H4 (cell line): ENCODE data around the gene DUSP11. TPM values are rescaled to one million over a fixed set of nuclear protein-coding genes. Genes with fewer than 3 reads are reported as not detected.
"Not testable (repeated sequence)": the region's sequence is repeated elsewhere in the genome, so short reads cannot be mapped to it uniquely, and the experiment has no call there.

Experiments
- DNase-seq: peaks from one replicate; pipeline ENCODE4 v3.0.0-alpha.2; 2015; ENCODE audit warnings: low spot score
- total RNA-seq: library from RNA; depleted of rRNA; stranded (reverse); fragments of >200 nt; shearing (Covaris generic); gene quantifications from 2 replicates; pipeline ENCODE4 v1.2.3, GENCODE V29; 2014; rRNA removed

The DUSP11 gene
- 36.8 and 37.5 TPM in 2 replicates for total RNA-seq

DNA sequence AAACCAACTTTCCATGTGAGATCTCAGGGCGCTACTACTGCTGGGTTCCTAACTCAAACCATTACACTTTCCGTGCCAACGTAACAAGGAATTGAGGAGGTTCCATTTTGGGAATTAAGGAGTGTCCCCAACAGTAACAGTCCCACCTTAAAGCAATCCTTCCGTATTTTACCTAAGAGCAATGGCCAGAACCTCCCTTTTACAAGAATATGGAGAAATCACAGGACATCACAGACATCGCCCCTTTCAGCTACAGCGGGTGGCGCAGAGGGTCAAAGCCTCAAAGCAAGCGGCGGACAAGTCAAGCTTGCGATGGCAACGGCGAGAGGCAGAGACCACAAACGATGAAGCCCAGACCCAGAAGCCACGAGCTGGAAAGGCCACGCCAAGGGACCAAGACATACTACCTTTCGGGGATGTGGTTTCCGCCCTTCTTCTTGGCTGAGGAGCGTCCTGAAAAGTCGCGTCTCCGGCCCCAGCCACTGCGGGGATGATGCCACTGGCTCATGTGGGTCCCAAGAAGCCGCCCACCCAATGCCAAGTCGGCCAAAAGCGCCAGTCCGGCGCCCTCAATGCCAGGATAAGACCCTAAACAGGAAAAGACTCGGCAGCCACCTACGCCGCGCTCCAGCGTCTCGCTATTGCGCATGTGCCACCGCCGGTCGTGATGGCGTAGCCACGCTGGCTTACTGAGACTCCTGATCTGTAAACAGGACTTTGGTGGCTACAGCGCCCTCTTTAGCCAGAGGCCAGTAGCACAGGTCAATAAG is at the start of gene DUSP11:
Gene DUSP11 (minus strand): TSS at position 637 of the 770 bp plus-strand sequence. CDS start 129 bp downstream, at position 508.
- DNase-seq: peak; percentile 90

DNA sequence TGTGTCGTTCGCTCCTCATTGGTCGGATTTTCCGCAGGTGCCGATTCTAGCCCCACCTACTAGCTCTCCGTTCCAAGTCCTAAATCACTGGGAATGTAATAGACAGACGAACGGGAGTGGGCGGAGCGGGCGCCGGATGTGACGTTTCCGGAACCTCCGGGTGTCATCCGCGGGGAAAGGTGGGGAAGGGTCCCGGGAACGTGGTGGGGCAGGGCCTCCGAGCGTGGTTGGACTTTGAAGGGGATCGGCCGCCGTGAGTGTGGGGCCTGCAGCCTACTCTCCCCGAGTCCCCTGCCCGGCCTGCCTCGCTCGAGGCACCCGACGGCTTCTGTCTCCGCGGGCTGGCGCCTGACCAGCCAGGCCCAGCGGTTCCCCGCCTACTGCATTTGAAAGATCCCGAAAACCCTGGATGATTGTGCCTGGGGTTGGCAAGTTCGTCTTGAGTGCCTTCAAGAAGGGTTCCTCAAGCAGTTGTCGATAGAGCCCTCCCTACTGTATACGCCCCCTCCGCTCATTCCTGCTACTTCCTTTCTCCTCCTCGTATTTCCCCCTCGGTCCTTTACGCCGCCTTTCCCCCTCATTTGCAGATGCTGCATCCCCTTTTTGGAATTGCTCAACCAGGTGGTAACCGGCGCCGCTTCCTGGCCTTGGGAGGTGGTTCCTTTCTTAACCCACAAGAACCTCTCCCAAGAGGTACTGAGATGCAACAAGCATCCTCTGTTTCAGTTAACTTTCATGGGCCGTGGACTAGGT is 49.1 kb upstream of the DUSP11 start, which contains the start of gene STAMBP:
Gene STAMBP (plus strand): TSS at position 144 of the 753 bp plus-strand sequence. CDS start 1,896 bp downstream, outside the sequence.
- peak; percentile 95 for DNase-seq

DNA sequence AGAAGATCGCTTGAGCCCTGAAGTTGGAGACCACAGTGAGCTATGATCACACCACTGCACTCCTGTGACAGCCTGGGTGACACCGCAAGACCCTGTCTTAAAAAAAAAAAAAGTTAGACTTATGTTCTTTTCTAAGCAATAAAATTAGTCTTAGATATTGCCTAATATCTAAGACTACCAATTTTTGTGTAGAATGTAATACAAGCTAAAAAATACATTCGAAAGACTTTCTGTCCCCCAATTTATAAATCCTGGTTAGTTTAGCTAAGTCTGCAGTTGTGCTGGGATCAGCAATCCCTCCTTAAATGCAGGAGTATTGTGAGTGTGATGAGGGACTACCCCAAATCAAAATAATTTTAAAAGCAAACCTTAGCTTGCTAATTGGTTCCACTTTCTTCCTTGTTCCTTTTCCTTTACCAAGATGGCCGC is 48.5 kb upstream of the DUSP11 start:
- no peak for DNase-seq

DNA sequence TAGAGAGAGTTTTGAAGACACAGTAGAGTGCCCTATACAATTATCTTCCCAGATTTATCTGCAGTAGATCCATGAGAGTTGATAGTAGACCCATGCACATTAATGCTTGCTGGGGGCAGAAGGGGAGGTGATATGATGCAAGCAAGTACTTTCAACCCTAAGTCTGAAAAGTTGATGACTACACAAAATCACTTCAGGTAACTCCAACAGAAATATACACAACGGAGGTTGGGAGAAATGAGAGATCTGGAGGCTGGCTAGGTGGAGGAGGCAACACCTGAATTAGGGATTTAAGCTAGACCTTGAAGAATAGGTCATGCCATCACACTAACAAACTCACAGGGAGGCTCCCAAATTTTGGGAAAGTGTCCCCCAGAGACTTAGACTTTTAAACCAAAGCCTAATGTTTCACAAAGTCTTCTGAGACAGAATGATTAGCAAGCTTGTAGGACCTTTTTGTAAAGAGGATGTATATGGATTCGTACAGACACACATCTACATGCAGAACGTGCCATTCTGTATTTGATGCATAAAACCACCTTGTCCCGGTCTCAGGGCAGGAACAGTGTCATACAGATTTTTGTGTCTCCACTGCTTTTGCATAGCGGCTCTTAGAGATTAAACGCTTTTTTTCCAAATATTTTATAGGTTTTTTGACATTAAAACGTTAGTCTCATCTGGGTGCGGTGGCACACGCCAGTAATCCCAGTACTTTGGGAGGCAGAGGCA is 47.9 kb upstream of the DUSP11 start:
- no peak for DNase-seq

- DNase-seq: no peak
These were observed 47.1 kb upstream of the DUSP11 start for GRCh38 chr2:73827018-73827417.

DNA sequence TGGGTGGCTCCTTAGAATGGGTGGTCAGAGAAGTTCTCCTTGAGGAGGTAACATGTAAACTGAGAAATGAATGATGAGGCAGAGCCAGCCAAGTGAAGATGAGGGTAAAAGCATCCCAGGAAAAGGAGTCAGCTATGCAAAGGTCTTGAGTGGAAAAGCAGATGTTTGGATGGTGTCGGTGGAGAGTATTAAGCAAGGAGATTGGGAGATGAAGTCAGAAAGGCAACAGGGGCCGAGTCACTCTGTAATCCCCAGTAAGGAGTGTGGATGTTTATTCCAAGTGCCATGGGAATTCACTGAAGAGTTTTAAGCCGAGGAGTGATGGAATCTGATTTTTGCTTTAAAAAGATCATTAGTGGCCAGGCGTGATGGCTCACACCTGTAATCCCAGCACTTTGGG is 45.5 kb upstream of the DUSP11 start:
- no peak for DNase-seq

- DNase-seq: peak; percentile 71
These were observed 44.1 kb upstream of the DUSP11 start for GRCh38 chr2:73823916-73824523.

- DNase-seq: no peak
These were observed 43.5 kb upstream of the DUSP11 start for GRCh38 chr2:73823416-73823815.

- DNase-seq: no peak
These were observed 43.1 kb upstream of the DUSP11 start for GRCh38 chr2:73822991-73823390.

- no peak for DNase-seq
These were observed 42.4 kb upstream of the DUSP11 start for GRCh38 chr2:73822276-73822675.

DNA sequence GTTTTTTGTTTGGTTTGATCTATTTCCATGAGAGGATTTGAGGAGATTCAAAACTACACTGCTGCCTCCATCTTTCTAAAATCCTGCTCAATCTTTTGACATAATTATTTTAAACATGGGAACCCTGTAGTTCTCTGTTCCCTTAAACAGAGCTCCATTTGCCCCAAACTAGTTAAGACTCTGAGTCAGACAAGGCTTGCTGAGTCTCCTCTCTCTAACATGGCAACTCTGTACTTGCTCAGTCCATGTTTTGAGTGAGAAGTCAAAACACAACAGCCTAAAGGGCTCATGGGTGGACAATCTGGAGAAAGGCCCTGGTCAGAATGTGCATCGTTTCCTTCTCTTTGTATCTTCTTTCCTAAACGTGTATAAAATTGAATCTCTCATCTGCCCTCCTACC is 41.8 kb upstream of the DUSP11 start:
- no peak for DNase-seq

GRCh38 chr2:73821227-73821626 is 41.3 kb upstream of the DUSP11 start:
- DNase-seq: no peak

DNA sequence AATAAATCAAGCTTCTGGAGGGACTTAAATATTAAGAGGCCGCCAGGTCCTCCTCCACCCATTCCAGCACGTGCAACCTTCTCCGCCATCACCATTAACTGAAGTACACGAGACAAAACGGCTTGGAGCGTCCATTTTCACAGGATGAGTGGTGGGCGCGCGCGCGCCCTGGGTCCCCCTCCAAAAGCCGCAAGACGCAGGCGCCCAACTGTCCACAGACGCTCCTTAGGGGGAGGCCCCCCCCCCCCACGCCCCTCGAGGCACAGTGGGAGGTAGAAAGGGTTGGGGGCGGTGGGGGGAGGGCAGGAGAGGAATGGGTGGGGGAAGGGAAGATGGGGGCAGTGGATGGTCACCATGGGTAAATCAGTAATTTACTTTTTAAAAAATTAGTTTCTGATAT is 38.4 kb upstream of the DUSP11 start:
- no peak for DNase-seq

- no peak for DNase-seq
These were observed 32.7 kb upstream of the DUSP11 start for GRCh38 chr2:73812635-73813034.

GRCh38 chr2:73811878-73812277 is 32.0 kb upstream of the DUSP11 start:
- no peak for DNase-seq

GRCh38 chr2:73783883-73784282 is 4.0 kb upstream of the DUSP11 start, which contains the start of gene C2orf78:
TSS of gene C2orf78 (plus strand) at chr2:73784183. CDS start at chr2:73784310, 127 bp downstream.
- DNase-seq: not testable (repeated sequence)

GRCh38 chr2:73783402-73783801 is 3.5 kb upstream of the DUSP11 start:
- not testable (repeated sequence) for DNase-seq

- DNase-seq: no peak
These were observed 307 bp upstream of the DUSP11 start for GRCh38 chr2:73780237-73780582.

GRCh38 chr2:73778867-73779466 is 936 bp downstream of the DUSP11 start:
- DNase-seq: not testable (repeated sequence)

DNA sequence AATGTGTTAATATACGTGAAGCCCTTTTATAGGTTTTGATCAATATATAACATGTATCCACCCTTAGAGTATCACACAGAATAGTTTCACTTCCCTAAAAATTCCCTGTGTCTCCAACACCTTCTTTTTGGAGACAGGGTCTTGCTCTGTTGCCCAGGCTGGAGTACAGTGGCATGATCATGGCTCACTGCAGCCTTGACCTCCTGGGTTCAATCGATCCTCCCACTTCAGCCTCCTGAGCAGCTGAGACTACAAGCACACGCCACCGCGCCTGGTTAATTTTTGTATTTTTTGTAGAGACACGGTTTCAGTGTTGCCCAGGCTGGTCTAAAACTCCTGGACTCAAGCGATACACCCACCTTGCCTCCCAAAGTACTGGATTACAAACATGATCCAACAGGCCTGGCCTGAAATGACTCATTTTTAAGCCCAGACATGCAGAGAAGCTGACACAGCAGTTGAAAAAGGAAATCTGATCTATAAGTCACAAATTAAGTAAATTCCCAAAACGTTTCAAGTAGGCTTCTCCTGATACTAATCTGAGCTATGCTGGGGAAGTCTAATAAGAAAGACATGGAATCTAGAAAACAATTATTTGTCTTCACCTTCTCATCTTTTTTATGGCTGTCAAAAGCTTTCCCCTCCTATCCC is 2.9 kb downstream of the DUSP11 start:
- DNase-seq: no peak

DNA sequence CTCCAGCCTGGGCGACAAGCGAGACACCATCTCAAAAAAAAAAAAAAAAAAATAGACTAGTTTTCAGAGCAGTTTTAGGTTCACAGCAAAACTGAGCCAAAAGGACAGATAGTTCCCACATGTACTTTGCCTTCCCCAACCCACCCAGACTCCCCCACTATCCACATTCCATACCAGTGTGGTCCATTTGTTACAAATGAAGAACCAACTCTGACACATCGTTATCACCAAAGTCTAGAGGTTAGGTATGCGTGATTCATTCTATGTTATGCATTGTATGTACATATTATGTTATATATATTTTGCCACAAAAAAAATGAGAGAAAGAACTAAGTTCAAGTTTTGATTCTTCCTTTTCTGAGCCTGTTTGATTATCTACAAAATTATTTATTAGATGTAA is 3.5 kb downstream of the DUSP11 start:
- no peak for DNase-seq
